Spinal cord (tissue), 10 donors: ENCODE data around the gene CTR9. TPM values are rescaled to one million over a fixed set of nuclear protein-coding genes. Genes with fewer than 3 reads are reported as not detected.

Experiments
- DNase-seq, 6 donors: peaks; one replicate each; pipeline versions ENCODE4 v3.0.0 to v3.0.0-alpha.2; 2013 to 2015; ENCODE audit warnings: low spot score in 6 of 6, low read depth in 4 of 6
- H3K27ac ChIP-seq: one replicate; pipeline ENCODE4 v1.5.1; 2013; ENCODE audit warnings: low read depth, low read length, control low read depth
- H3K27me3 ChIP-seq: one replicate; pipeline ENCODE4 v1.6.1; 2013; ENCODE audit warnings: low read length; ENCODE audit not compliant: control insufficient read depth, insufficient read depth
- H3K36me3 ChIP-seq: one replicate; pipeline ENCODE4 v1.6.1; 2013; ENCODE audit warnings: low read length; ENCODE audit not compliant: control insufficient read depth, insufficient read depth
- H3K4me1 ChIP-seq: one replicate; pipeline ENCODE4 v1.6.1; 2013; ENCODE audit warnings: low read length; ENCODE audit not compliant: control insufficient read depth, insufficient read depth
- H3K4me3 ChIP-seq: one replicate; pipeline ENCODE4 v1.5.1; 2013; ENCODE audit warnings: low read depth, low read length, control low read depth
- H3K9me3 ChIP-seq: one replicate; pipeline ENCODE4 v1.6.1; 2013; ENCODE audit warnings: low read length; ENCODE audit not compliant: control insufficient read depth, insufficient read depth
- WGBS: methylation state at CpG from one replicate; pipeline ENCODE4 v1.1.5; 2013; ENCODE audit warnings: missing lambda C conversion rate; ENCODE audit not compliant: insufficient coverage; 5-methylcytosine and 5-hydroxymethylcytosine counted together
- polyA plus RNA-seq, 2 donors: library from polyadenylated mRNA; unstranded; fragments of 120-200 nt; gene quantifications; one replicate each; pipeline ENCODE4 v1.2.1, GENCODE V29; 2013; ENCODE audit not compliant: insufficient read length in 2 of 2
- total RNA-seq, 2 donors: library from RNA; depleted of rRNA in 1 of 2; stranded (reverse); fragments of 120-200 nt in 1 of 2; fragments of >200 nt in 1 of 2; gene quantifications; one replicate each; pipeline versions ENCODE4 v1.2.3 to v1.2.4, GENCODE V29; 2013 to 2014
- donor health status: healthy.

Gene CTR9
- total and polyA plus RNA-seq, 4 donors: 29.4 to 34.5 (median 33.6) TPM

DNA sequence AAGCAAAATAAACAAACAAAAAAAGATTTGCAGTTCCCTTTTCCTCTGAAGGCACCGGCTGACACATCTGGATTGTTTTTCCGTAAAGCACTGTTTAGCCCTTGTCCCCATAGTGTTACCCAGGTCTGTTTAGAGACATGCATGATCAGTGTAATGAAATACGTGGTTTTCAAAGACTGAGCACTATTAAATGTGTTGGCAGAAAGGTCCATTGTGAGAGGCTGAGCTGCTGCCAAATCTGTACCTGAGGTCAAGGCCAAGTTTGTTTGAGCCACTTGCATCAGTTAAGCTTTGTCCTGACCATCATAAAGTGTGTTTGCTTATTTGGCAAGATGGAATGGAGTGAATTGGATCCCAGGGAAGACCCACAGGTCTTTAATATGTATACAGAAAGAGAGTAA lies 26.3 kb downstream of the CTR9 start:
- H3K4me1 ChIP-seq: no peaks in the 10 kb centered on the region
- no peak for DNase-seq
- H3K9me3 ChIP-seq: no peaks in the 10 kb centered on the region
- no peak overlapping the region for H3K4me3 ChIP-seq
- H3K36me3 ChIP-seq: peaks cover 33% of the 10 kb centered on the region
- no peaks in the 10 kb centered on the region for H3K27me3 ChIP-seq
- H3K27ac ChIP-seq: no peak overlapping the region
- WGBS: 94% methylated on average over 3 of the region's 3 CpGs

DNA sequence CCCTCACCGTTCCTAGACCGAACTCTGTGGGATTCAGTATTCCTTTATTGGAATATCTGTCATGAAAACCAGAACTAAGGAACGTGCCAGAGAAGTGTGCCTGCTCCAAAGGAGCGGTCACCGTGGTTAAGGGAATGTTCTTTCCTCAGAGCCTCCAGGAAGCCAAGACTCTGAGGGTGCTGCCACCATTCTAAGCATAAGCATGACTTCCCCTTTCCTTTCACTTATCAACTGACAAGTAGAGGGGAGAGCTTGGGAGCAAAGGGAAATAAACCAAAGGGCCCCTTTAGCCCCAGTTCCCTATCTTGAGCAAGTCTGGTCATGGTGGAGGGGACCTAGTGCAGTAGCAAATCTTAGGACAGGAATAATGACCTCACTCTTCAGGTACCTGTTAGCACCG lies 26.8 kb downstream of the CTR9 start:
- Histone ChIP-seq H3K4me3 (no peak overlapping the region), H3K36me3 (peaks cover 29% of the 10 kb centered on the region), H3K9me3 (no peaks in the 10 kb centered on the region), H3K27me3 (no peaks in the 10 kb centered on the region), H3K27ac (no peak overlapping the region), H3K4me1 (no peaks in the 10 kb centered on the region)
- WGBS: 79% methylated on average over 2 of the region's 6 CpGs
- no peak for DNase-seq

DNA sequence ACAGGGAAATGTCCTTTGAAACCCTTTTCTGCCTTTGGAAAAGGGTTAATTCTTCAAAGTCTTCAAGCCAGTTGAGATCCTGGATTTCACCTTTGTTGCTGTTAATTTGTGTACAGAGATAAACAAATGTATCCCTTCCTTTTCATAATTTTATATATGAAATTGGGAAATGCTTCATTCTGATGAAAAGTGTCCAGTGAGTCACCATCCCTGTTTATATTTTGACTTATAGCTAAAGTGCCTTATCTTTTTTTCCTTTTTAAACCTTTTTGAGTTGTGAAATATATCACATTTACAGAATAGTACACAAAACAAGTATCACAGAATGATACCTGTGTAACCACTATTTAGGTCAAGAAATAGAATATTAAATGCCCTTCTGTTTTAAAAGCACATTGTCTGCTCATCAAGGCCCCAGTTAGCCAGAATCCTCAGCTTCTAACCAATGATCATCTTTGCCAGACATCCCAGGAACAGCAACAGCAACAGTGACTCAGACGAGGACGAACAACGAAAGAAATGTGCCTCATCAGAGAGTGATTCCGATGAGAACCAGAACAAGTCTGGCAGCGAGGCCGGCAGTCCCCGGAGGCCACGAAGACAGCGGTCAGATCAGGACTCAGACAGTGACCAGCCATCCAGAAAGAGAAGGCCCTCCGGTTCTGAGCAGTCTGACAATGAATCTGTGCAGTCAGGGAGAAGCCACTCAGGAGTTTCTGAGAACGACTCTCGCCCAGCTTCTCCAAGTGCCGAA lies 27.3 kb downstream of the CTR9 start:
- Histone ChIP-seq H3K36me3 (peaks cover 28% of the 10 kb centered on the region), H3K27me3 (no peaks in the 10 kb centered on the region), H3K4me1 (no peaks in the 10 kb centered on the region), H3K9me3 (no peaks in the 10 kb centered on the region), H3K4me3 (no peak overlapping the region), H3K27ac (no peak overlapping the region)
- WGBS: 82% methylated on average over 13 of the region's 13 CpGs
- no peak for DNase-seq

DNA sequence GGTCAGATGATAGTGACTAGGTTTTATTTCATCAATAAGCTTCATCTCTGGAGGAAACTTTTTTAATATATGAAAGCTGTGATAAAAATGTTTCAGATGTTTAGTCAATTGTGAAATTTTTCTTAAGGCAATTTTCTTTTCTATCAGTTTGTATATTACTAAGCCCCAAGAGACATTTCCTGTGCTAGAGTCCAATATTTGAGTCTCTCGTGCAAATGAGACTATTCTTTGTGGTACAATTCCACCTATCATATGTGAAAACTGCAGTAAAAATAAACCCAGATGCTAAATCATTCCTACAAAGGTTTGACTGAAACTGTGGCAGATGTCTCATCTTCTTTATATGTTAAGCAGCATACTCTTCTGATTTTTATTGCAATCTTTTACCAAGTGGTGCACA lies 28.0 kb downstream of the CTR9 start:
- H3K27ac ChIP-seq: no peak overlapping the region
- H3K4me1 ChIP-seq: no peaks in the 10 kb centered on the region

DNA sequence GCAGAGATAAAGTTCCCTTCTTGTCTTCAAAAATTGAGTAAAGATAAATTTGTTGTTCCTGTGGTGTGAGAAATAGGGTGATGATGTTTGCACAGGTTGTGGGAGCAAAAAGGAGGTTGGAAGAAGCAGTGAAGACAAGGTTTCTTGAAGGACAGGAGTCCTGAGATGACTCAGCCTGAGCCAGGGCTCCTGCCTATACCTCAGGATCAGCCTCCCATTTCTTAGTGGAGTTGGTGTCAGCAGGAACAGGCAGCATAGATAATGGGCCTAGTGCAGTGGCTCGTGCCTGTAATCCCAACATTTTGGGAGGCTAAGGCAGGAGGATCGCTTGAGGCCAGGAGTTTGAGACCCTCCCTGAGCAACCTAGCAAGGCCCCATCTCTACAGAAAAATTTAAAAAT lies 29.0 kb downstream of the CTR9 start:
- WGBS: 100% methylated on average over 2 of the region's 2 CpGs
- no peak overlapping the region for H3K27ac ChIP-seq
- H3K9me3 ChIP-seq: no peaks in the 10 kb centered on the region
- no peak for DNase-seq
- peaks cover 22% of the 10 kb centered on the region for H3K36me3 ChIP-seq
- H3K4me1 ChIP-seq: peaks cover 6% of the 10 kb centered on the region
- no peak overlapping the region for H3K4me3 ChIP-seq
- no peaks in the 10 kb centered on the region for H3K27me3 ChIP-seq

More for the DNA sequence above, 28.0 kb downstream of the CTR9 start:
- peaks cover 22% of the 10 kb centered on the region for H3K36me3 ChIP-seq
- no peaks in the 10 kb centered on the region for H3K9me3 ChIP-seq
- 100% methylated on average over 1 of the region's 1 CpG for WGBS
- H3K27me3 ChIP-seq: no peaks in the 10 kb centered on the region
- H3K4me3 ChIP-seq: no peak overlapping the region
- peak in 1 of 6 donors; percentile 22 for DNase-seq

DNA sequence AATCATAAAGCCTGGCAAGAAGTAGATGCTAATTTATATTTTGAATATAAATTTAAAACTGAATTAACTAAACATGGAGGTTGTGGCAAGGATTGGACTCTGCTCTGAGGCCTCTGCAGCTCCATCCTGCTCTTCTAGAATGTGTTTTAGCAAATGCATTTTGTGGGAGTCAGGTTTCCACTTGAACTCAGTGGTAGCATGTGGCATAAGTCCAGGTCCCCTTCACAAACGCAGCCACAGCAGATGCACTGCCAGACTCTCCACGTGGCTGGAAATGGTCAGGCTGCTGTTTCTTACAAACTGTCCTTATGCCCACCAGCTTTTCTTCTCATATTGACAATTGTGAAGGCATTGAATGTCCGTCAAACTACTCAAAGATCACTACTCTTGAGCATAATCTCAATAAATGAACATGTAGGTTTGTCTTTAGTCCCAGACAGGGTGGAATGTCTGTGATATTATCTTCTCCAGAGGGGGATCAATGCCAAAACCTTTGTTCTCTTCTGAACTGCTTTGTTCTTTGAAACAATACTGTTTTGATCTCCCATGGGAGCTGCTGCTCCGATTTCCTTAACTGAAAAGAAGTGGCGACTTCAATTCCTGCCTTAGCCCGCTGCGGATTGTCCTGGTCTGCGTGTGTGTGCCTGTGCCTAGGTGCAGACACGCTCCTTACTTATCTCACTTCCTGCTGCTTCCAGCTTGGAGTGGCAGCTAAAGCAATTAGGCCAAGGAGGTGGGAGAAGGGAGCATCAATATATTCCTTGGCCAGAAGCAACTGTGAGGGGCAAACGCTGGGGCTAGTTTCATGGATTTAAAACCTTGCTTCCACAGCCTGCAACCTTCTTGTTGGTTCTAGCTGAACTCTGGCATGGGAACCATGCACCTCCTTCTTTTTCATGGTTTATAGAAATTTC lies 33.4 kb downstream of the CTR9 start:
- peaks cover 6% of the 10 kb centered on the region for H3K4me1 ChIP-seq
- 37% methylated on average over 8 of the region's 10 CpGs for WGBS
- peak in 2 of 6 donors; percentile 46 to 68 for DNase-seq
- no peak overlapping the region for H3K4me3 ChIP-seq
- H3K27me3 ChIP-seq: no peaks in the 10 kb centered on the region
- H3K36me3 ChIP-seq: peaks cover 6% of the 10 kb centered on the region
- H3K9me3 ChIP-seq: no peaks in the 10 kb centered on the region
- H3K27ac ChIP-seq: no peak overlapping the region

DNA sequence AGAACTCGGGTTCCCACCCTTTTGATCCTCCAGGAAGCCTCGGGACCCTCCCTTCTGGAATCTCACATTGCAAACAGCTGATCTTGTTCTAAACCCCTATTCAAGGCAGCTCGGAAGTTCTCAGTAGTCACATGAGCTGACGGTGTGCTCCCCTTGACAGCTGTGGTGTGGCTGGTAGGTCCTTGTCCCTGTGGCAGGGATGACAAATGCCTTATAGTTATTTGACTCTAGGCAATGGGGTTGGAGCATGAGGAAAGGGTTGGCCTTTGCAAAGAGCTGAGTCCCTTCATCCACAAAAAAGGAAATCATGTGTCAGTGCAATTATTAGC lies 34.1 kb downstream of the CTR9 start:
- WGBS: 43% methylated on average over 3 of the region's 4 CpGs

DNA sequence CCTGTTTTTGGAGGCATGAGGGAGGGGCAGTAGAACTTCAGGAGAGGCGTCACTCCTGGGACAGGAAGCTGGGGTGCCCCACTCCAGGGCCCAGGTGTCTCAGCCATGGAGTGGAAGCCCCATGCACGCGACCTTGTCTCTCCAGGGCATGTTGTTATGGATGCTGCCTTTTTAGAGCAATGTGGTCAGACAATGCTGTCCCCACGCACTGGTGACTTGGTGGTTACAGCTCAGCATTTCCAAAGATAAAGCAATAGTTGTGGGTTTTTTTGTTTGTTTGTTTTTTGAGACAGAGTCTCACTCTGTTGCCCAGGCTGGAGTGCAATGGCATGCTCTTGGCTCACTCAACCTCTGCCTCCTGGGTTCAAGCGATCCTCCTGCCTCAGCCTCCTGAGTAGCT lies 35.4 kb downstream of the CTR9 start:
- DNase-seq: no peak
- WGBS: 100% methylated on average over 5 of the region's 5 CpGs
- peaks cover 2% of the 10 kb centered on the region for H3K36me3 ChIP-seq
- no peaks in the 10 kb centered on the region for H3K27me3 ChIP-seq
- H3K27ac ChIP-seq: no peak overlapping the region
- H3K4me1 ChIP-seq: peaks cover 6% of the 10 kb centered on the region
- H3K9me3 ChIP-seq: no peaks in the 10 kb centered on the region
- H3K4me3 ChIP-seq: no peak overlapping the region

More for the DNA sequence above, 34.1 kb downstream of the CTR9 start:
- Histone ChIP-seq H3K36me3 (peaks cover 5% of the 10 kb centered on the region), H3K27ac (no peak overlapping the region), H3K9me3 (no peaks in the 10 kb centered on the region), H3K27me3 (no peaks in the 10 kb centered on the region), H3K4me1 (peaks cover 6% of the 10 kb centered on the region), H3K4me3 (no peak overlapping the region)
- DNase-seq: no peak

DNA sequence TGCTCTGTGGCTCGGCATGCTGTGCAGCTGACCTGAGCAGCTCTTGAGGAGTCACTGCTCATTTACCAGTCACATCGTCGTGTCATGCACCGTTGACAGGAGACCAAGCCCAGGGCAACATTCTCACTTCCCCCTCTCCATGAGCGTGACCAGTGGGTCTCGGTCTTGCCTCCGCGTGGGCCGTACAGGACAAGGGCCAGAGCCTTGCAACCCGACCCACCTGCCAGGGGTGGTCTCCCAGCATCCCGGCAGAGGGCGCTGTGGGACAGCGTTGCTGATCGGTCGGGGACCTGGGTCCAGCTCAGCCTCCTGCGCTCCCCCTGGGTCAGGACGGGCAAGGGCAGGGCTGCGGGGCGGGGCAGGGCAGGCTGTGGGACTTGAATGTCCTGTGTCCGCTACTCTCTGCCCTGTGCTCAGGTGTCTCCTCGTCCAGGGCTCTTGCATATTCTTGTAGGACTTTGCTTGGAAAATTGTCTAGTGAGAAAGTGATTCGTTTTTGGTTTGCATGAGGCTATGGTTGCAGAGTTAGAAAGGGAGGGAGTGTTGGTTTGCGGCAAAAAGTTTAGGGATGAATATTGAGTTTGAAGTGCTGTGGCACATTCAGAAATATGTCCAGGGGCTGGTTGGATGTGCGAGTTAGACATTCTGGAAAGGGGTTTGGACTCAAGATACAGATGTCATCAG lies 41.5 kb downstream of the CTR9 start:
- Histone ChIP-seq H3K4me3 (no peak overlapping the region), H3K4me1 (peaks cover 5% of the 10 kb centered on the region), H3K27me3 (no peaks in the 10 kb centered on the region), H3K9me3 (no peaks in the 10 kb centered on the region), H3K27ac (no peak overlapping the region), H3K36me3 (peaks cover 6% of the 10 kb centered on the region)
- DNase-seq: peak in 2 of 6 donors; percentile 39 to 73
- 14% methylated on average over 24 of the region's 24 CpGs for WGBS
